ENCODE measurements around the gene ZNF701.

GRCh38 chr19:52599241-52599640 lies 29.2 kb downstream of the ZNF701 start:
- TF ChIP-seq CTCF (IDR thresholded peaks at IDR 0.05) (no peak), POLR2AphosphoS5 (IDR thresholded peaks at IDR 0.05) (no peak)

Measured in esophagus muscularis mucosa (tissue), 3 donors.